ENCODE measurements around the gene C3orf38.
"Not testable (repeated sequence)": the region's sequence is repeated elsewhere in the genome, so short reads cannot be mapped to it uniquely, and the experiment has no call there.

The C3orf38 gene

DNA sequence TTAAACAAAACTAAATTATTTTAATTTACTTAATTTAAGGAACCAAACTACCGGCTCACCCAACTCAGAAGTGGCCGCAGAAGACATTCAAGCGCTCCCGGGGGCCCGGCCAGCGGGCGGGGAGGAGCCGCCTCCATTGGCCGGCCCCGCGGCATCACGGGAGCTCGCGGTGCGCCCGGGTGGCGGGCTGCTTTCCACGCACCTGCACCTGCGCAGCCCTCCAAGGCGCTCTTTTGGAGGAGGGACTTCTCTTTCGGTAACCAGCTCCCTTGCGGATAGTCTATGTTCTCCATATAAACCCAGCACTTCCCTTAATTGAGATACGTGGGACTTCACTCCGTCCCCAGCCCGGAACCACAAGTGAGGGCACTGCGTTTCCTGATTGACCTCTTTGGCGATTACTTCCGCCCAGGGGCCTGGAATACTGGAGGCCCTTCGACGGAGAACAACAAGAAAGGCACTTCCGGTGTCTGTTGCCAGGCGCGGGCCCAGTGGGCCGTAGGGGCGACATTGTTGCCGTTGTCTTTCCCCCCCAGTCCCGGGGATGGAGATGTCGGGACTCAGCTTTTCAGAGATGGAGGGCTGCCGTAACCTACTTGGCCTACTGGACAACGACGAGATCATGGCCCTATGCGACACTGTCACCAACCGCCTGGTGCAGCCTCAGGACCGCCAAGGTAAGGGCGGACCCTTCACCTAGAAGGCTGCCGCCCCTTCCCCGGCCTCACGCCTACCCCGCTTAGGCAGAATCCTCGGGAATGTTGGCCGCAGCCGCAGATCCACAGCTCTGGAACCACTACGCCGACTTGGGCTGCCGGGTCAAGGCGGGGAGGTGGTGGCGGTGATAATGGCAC lies at the start of gene C3orf38:
C3orf38 (plus strand) TSS at position 451 of the 854 bp plus-strand sequence; CDS start at position 545, 94 bp downstream.
- no peaks in the 10 kb centered on the region for H3K9me3 ChIP-seq (ENCODE audit: control insufficient read depth in 2 of 2, low read length in 2 of 2)
- peaks cover 4% of the 10 kb centered on the region for H3K4me1 ChIP-seq (ENCODE audit: control insufficient read depth, insufficient read depth, low read length)
- H3K9ac ChIP-seq (ENCODE audit: low read length in 2 of 2): peak within 1 kb of the TSS; percentile 90 to 97
- H3K27me3 ChIP-seq (ENCODE audit: control insufficient read depth in 1 of 2, insufficient read depth in 2 of 2, low read length in 2 of 2): no peaks in the 10 kb centered on the region
- H3K27ac ChIP-seq (ENCODE audit: low read length): peak within 1 kb of the TSS; percentile 80
- peak within 1 kb of the TSS; percentile 75 to 99 for H3K4me3 ChIP-seq (ENCODE audit: low read length in 2 of 2)
- H3K36me3 ChIP-seq (ENCODE audit: control insufficient read depth in 2 of 2, insufficient read depth in 2 of 2, low read length in 2 of 2): peaks cover 0 to 7% of the 10 kb centered on the region in 2 donors

DNA sequence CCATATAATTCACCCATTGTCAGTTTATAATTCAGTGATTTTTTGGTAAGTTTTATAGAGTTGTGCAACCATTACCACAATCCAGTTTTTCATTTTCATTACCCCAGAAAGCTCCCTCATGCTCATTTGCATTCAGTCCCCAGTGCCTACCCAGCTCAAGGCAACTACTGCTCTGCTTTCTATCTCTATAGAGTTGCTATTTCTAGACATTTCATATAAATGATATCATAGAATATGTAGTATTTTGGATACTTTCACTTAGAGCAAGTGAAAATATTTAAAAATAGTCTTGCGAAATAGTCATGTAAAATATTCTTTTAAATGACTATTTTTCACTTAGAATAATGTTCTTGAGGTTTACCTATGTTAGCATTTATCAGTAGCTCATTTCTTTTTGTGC lies 48.6 kb upstream of the C3orf38 start:
- H3K27me3 ChIP-seq (ENCODE audit: control insufficient read depth in 1 of 2, insufficient read depth in 2 of 2, low read length in 2 of 2): no peaks in the 10 kb centered on the region
- no peaks in the 10 kb centered on the region for H3K36me3 ChIP-seq (ENCODE audit: control insufficient read depth in 2 of 2, insufficient read depth in 2 of 2, low read length in 2 of 2)
- no peaks in the 10 kb centered on the region for H3K4me1 ChIP-seq (ENCODE audit: control insufficient read depth, insufficient read depth, low read length)

DNA sequence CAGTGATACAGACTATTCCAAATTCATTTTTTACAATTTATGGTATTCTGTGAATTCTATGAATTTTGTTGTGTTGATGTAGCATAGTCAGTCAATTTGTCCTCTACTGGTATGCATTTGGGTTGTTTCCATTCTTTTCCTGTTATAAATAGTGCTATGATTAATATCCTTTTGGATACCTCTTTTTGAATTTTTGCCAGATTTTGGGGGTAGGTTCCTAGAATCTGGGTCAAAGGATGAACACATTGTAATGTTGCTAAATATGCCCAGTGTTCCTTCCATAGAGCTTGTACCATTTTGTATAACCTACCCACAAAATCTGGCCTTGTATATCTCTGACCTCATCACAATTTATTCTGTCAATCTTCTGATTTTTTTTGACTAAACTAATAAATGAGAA lies 44.4 kb upstream of the C3orf38 start:
- no peak overlapping the region for H3K9ac ChIP-seq (ENCODE audit: low read length in 2 of 2)
- H3K4me1 ChIP-seq (ENCODE audit: control insufficient read depth, insufficient read depth, low read length): no peaks in the 10 kb centered on the region
- H3K27ac ChIP-seq (ENCODE audit: low read length): no peak overlapping the region
- no peaks in the 10 kb centered on the region for H3K36me3 ChIP-seq (ENCODE audit: control insufficient read depth in 2 of 2, insufficient read depth in 2 of 2, low read length in 2 of 2)
- no peak overlapping the region for H3K4me3 ChIP-seq (ENCODE audit: low read length in 2 of 2)
- H3K27me3 ChIP-seq (ENCODE audit: control insufficient read depth in 1 of 2, insufficient read depth in 2 of 2, low read length in 2 of 2): no peaks in the 10 kb centered on the region
- H3K9me3 ChIP-seq (ENCODE audit: control insufficient read depth in 2 of 2, low read length in 2 of 2): no peaks in the 10 kb centered on the region

More for the DNA sequence above, 48.6 kb upstream of the C3orf38 start:
- Histone ChIP-seq H3K4me3 (ENCODE audit: low read length in 2 of 2) (no peak overlapping the region), H3K9ac (ENCODE audit: low read length in 2 of 2) (no peak overlapping the region), H3K9me3 (ENCODE audit: control insufficient read depth in 2 of 2, low read length in 2 of 2) (no peaks in the 10 kb centered on the region), H3K27ac (ENCODE audit: low read length) (no peak overlapping the region)

DNA sequence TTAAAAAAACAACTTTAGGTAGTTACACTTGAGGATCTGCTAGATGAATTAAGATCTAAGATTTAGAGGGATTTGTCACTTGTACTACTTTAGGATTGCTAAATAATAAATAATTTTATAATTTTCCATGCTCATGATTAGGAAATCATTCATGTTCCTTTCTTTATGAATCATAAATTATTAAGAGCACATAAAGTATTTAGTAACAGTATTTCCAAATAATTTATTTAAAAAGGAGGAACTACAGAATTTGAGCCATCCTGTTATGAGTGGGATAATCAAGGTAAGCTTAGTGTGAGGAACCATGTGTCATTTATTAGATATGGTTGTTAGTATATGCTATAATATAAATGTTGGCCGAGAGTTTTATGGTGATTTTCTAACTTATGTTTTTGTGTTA lies 37.5 kb upstream of the C3orf38 start:
- no peaks in the 10 kb centered on the region for H3K27me3 ChIP-seq (ENCODE audit: control insufficient read depth in 1 of 2, insufficient read depth in 2 of 2, low read length in 2 of 2)
- no peak overlapping the region for H3K27ac ChIP-seq (ENCODE audit: low read length)
- no peak overlapping the region for H3K9ac ChIP-seq (ENCODE audit: low read length in 2 of 2)
- H3K4me1 ChIP-seq (ENCODE audit: control insufficient read depth, insufficient read depth, low read length): no peaks in the 10 kb centered on the region
- peaks cover 3 to 8% of the 10 kb centered on the region in 2 donors for H3K36me3 ChIP-seq (ENCODE audit: control insufficient read depth in 2 of 2, insufficient read depth in 2 of 2, low read length in 2 of 2)
- H3K4me3 ChIP-seq (ENCODE audit: low read length in 2 of 2): no peak overlapping the region
- no peaks in the 10 kb centered on the region for H3K9me3 ChIP-seq (ENCODE audit: control insufficient read depth in 2 of 2, low read length in 2 of 2)

DNA sequence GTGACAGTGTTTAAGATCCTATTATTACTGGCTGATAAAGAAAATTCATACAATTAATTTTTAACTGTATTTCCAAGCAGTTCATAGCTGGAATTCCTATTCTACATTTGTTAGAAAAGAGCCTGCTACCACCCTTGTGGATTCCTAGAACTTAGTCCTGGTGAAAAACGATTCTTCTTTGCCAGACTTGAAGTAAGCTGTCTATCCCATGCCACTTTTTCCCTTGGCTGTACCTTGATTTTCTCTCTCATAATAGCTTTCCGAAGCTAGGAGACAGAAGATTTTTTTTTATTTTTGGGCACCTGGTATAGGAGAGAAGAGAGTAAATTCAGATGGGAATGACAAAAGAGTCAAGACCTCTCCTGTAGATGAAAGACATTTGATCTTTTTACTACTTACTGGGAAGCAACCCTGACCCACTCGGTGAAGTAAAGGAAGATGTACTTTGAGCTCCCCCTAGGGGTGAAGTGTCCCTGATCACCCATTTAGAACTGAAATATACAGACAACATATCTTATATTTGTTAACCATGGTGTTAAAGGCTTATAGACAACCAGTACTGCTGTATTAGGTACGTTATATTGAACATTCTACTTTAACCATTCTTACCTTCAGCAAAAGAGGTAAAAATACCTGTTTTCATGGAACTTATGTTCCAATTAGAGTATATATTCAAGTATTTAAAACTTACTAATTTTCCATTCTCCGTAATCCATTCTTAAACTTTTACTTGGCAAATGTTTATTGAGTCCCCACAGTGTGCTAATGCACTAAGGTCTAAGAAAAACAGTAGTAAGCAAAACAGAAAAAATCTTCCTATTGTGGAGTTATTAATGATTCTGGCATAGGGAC lies 36.2 kb upstream of the C3orf38 start:
- Histone ChIP-seq H3K4me3 (ENCODE audit: low read length in 2 of 2) (no peak overlapping the region), H3K36me3 (ENCODE audit: control insufficient read depth in 2 of 2, insufficient read depth in 2 of 2, low read length in 2 of 2) (peaks cover 6 to 10% of the 10 kb centered on the region in 2 donors), H3K9ac (ENCODE audit: low read length in 2 of 2) (peak overlapping the region in 1 of 2 donors; percentile 29), H3K9me3 (ENCODE audit: control insufficient read depth in 2 of 2, low read length in 2 of 2) (no peaks in the 10 kb centered on the region), H3K27me3 (ENCODE audit: control insufficient read depth in 1 of 2, insufficient read depth in 2 of 2, low read length in 2 of 2) (no peaks in the 10 kb centered on the region), H3K4me1 (ENCODE audit: control insufficient read depth, insufficient read depth, low read length) (no peaks in the 10 kb centered on the region), H3K27ac (ENCODE audit: low read length) (no peak overlapping the region)

DNA sequence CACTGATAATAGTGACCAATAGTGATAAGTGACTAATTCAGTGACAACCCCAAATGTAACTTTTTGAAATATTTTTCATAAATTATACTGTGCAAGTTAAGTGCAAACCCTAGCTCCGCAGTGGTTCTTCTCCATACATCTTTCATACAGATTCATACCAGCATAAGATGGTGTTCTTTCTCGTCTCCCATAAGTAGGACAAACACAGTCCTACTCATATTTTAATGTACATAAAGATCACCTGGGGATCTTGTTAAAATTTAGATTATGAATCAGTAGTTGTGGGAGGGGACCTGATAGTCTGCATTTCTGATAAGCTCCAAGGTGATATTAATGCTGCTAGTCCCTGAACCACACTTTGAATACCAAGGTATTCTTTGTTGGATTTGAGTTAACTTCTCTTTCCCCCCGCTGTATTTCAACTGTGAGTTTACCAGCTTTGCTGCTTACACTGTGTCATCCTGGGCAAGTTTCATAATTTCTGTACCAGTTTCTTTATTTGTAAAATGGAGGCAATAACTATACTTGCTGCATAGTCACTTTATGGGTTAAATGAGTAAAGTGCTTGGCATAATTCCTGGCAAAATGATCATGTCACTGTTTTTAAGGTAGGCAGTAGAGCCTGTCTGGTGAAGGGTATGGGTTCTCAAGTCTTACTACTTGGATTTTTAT lies 34.7 kb upstream of the C3orf38 start:
- no peak overlapping the region for H3K4me3 ChIP-seq (ENCODE audit: low read length in 2 of 2)
- H3K4me1 ChIP-seq (ENCODE audit: control insufficient read depth, insufficient read depth, low read length): no peaks in the 10 kb centered on the region
- H3K9me3 ChIP-seq (ENCODE audit: control insufficient read depth in 2 of 2, low read length in 2 of 2): no peaks in the 10 kb centered on the region
- no peak overlapping the region for H3K27ac ChIP-seq (ENCODE audit: low read length)
- H3K9ac ChIP-seq (ENCODE audit: low read length in 2 of 2): no peak overlapping the region
- H3K36me3 ChIP-seq (ENCODE audit: control insufficient read depth in 2 of 2, insufficient read depth in 2 of 2, low read length in 2 of 2): peaks cover 6 to 10% of the 10 kb centered on the region in 2 donors
- no peaks in the 10 kb centered on the region for H3K27me3 ChIP-seq (ENCODE audit: control insufficient read depth in 1 of 2, insufficient read depth in 2 of 2, low read length in 2 of 2)

DNA sequence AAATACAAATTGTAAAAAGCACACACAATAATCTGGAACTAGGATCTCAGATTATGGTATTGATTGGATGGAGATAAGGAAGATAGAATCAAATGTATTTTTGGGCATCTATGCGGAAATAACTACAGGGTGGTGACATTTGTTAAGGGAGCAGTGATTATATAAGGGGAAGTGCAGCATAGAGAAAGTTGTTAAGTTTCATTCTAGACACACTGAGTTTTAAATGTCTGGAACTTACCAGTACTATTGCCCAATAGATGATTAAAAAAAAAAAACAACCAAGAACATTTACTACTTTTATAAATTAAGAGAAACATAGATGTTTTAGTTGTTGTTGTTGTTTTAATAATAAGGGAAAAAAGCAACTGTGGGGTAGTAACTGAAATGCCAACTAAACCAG lies 32.1 kb upstream of the C3orf38 start:
- Histone ChIP-seq H3K36me3 (ENCODE audit: control insufficient read depth in 2 of 2, insufficient read depth in 2 of 2, low read length in 2 of 2) (peaks cover 6 to 10% of the 10 kb centered on the region in 2 donors), H3K4me1 (ENCODE audit: control insufficient read depth, insufficient read depth, low read length) (no peaks in the 10 kb centered on the region), H3K4me3 (ENCODE audit: low read length in 2 of 2) (no peak overlapping the region), H3K27ac (ENCODE audit: low read length) (no peak overlapping the region), H3K9ac (ENCODE audit: low read length in 2 of 2) (no peak overlapping the region), H3K27me3 (ENCODE audit: control insufficient read depth in 1 of 2, insufficient read depth in 2 of 2, low read length in 2 of 2) (no peaks in the 10 kb centered on the region), H3K9me3 (ENCODE audit: control insufficient read depth in 2 of 2, low read length in 2 of 2) (no peaks in the 10 kb centered on the region)

DNA sequence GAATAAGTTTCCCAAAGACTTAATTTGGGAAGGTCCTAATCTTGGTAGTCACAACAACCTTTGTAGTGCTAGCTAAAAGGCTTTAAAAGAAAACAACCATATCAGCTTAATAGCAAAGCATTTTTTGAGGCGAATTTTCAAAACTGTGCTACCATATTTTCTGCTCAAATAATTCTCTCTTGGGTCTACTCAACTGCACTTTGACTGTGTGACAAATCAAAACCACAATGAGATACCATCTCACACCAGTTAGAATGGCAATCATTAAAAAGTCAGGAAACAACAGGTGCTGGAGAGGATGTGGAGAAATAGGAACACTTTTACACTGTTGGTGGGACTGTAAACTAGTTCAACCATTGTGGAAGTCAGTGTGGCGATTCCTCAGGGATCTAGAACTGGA lies 31.2 kb upstream of the C3orf38 start:
- H3K27me3 ChIP-seq (ENCODE audit: control insufficient read depth in 1 of 2, insufficient read depth in 2 of 2, low read length in 2 of 2); H3K27ac ChIP-seq (ENCODE audit: low read length): not testable (repeated sequence)

DNA sequence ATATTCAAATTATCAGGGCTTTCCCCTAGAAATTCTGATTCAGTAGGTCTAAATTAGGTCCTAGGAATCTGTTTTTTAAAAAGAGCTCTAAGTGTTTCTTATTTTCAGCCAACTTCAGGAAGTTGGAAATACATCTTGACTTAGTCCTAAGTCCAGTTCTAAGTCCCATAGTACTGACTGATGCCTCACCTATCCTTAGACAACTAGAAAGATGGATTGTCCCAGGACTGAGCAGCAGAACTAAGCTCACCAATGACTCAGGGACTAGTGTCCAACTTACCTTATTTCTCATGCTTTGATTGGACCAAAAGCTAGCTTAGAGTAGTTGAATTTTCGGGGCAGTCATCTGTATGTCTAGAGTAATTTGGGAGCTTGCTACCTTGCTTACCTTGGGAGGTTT lies 26.2 kb upstream of the C3orf38 start:
- no peak overlapping the region for H3K9ac ChIP-seq (ENCODE audit: low read length in 2 of 2)
- H3K36me3 ChIP-seq (ENCODE audit: control insufficient read depth in 2 of 2, insufficient read depth in 2 of 2, low read length in 2 of 2): peaks cover 0 to under 1% of the 10 kb centered on the region in 2 donors
- H3K9me3 ChIP-seq (ENCODE audit: control insufficient read depth in 2 of 2, low read length in 2 of 2): no peaks in the 10 kb centered on the region
- H3K27me3 ChIP-seq (ENCODE audit: control insufficient read depth in 1 of 2, insufficient read depth in 2 of 2, low read length in 2 of 2): no peaks in the 10 kb centered on the region
- H3K4me3 ChIP-seq (ENCODE audit: low read length in 2 of 2): no peak overlapping the region
- no peak overlapping the region for H3K27ac ChIP-seq (ENCODE audit: low read length)
- no peaks in the 10 kb centered on the region for H3K4me1 ChIP-seq (ENCODE audit: control insufficient read depth, insufficient read depth, low read length)

More for the DNA sequence above, 31.2 kb upstream of the C3orf38 start:
- H3K4me3 ChIP-seq (ENCODE audit: low read length in 2 of 2); H3K9ac ChIP-seq (ENCODE audit: low read length in 2 of 2); H3K4me1 ChIP-seq (ENCODE audit: control insufficient read depth, insufficient read depth, low read length); H3K9me3 ChIP-seq (ENCODE audit: control insufficient read depth in 2 of 2, low read length in 2 of 2): not testable (repeated sequence)
- H3K36me3 ChIP-seq (ENCODE audit: control insufficient read depth in 2 of 2, insufficient read depth in 2 of 2, low read length in 2 of 2): peaks cover 6 to 10% of the 10 kb centered on the region in 2 donors

DNA sequence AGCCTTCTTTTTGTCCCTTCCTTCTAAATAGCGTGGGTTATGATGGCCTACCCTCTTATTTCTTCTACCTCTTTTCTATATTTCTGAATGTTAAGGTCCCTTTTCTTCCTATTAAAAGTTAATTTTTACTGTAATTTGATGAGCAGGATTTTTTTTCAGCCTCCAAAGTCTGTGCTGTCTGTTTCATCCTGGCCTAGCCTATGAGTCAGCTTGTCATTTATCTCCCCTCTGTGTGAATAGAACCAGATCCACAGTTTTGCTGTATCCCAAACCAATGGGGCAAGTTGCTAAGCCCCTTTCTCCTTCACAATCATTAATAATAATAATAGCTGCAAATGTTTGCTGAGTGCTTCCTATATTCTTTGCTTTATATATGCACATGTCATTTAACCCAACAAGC lies 18.1 kb upstream of the C3orf38 start:
- Histone ChIP-seq H3K27ac (ENCODE audit: low read length) (no peak overlapping the region), H3K4me1 (ENCODE audit: control insufficient read depth, insufficient read depth, low read length) (no peaks in the 10 kb centered on the region), H3K9me3 (ENCODE audit: control insufficient read depth in 2 of 2, low read length in 2 of 2) (no peaks in the 10 kb centered on the region), H3K9ac (ENCODE audit: low read length in 2 of 2) (no peak overlapping the region), H3K4me3 (ENCODE audit: low read length in 2 of 2) (no peak overlapping the region), H3K36me3 (ENCODE audit: control insufficient read depth in 2 of 2, insufficient read depth in 2 of 2, low read length in 2 of 2) (peaks cover 0 to 3% of the 10 kb centered on the region in 2 donors), H3K27me3 (ENCODE audit: control insufficient read depth in 1 of 2, insufficient read depth in 2 of 2, low read length in 2 of 2) (no peaks in the 10 kb centered on the region)

Measured in stomach smooth muscle (tissue), 2 donors.